Activated T-helper 17 cell treated with anti-CD3 and anti-CD28 coated beads, Interleukin-2, amount 50 U/mL, for 72 hours (primary cell): Measurements from ENCODE around the gene PDE4D. TPM values are rescaled to one million over a fixed set of nuclear protein-coding genes. Genes with fewer than 3 reads are reported as not detected.

Experiments used
- ATAC-seq: fragments of 150-1000 bp; cut with Tn5 transposase; replicated peaks from 2 replicates; pipeline ENCODE4 v1.10.0; 2021; ENCODE audit warnings: mild to moderate bottlenecking, moderate library complexity
- H3K27ac Mint-ChIP-seq: one replicate; pipeline ENCODE4 v1.8.0; 2022; ENCODE audit warnings: mixed read lengths
- H3K27me3 Mint-ChIP-seq: one replicate; pipeline ENCODE4 v1.8.0; 2022; ENCODE audit warnings: mixed read lengths
- H3K36me3 Mint-ChIP-seq: one replicate; pipeline ENCODE4 v1.8.0; 2022; ENCODE audit warnings: low read depth, mild to moderate bottlenecking, mixed read lengths
- H3K4me1 Mint-ChIP-seq: one replicate; pipeline ENCODE4 v1.8.0; 2022; ENCODE audit warnings: mixed read lengths
- H3K4me3 Mint-ChIP-seq: one replicate; pipeline ENCODE4 v1.8.0; 2022; ENCODE audit warnings: mild to moderate bottlenecking, mixed read lengths
- H3K9me3 Mint-ChIP-seq: one replicate; pipeline ENCODE4 v1.8.0; 2022; ENCODE audit warnings: mixed read lengths
- total RNA-seq, 2 donors: library from RNA; stranded (reverse); gene quantifications; one replicate each; pipeline ENCODE4 v1.2.3, GENCODE V29; 2022

The PDE4D gene
- total RNA-seq, 2 donors from 2014 or later = 68.9 to 125 TPM

DNA sequence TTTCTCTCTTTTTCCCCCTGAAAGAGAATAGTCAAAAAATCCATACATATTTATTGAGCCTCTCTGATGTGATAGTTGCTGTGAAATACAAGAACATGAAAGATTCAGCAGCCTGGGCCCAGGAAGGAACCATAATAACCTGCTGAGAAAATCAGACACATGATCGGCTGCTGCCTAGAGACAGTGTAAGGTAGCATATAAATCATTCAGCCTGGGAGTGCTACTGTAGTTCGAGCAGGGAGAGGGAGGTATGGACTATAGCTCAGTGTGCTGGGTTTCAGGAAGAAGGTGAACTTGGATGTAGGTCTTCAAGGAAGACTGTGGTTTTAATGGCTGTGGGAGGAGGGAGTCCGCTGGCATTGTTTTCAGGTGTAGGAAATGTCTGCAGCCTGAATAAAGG, 841.6 kb downstream of the PDE4D start:
- H3K4me3 Mint-ChIP-seq = no peak overlapping the region
- no peaks in the 10 kb centered on the region for H3K27me3 Mint-ChIP-seq
- H3K4me1 Mint-ChIP-seq = no peaks in the 10 kb centered on the region
- H3K9me3 Mint-ChIP-seq = no peaks in the 10 kb centered on the region
- no peak overlapping the region for H3K27ac Mint-ChIP-seq
- no peak for ATAC-seq
- H3K36me3 Mint-ChIP-seq = no peaks in the 10 kb centered on the region

DNA sequence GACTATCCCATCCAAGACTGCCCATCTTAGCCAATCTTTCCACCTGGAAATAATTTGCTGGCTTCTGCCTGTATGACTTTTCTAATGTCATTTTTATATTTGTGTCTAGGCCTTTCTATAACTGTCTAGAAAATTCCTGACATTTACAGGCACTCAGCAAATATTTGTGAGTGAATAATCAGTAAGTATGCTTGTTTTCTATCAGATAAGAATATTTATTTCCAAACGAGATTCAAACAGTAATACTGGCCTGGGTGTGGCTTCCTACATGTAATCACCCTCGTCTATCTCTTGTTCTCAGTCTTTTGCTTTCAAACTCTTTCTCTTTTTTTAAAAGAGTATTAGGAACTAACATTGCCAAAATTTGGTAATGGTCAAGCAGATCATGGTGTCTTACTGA, 844.4 kb downstream of the PDE4D start:
- Mint-ChIP-seq H3K4me3 (no peak overlapping the region), H3K36me3 (no peaks in the 10 kb centered on the region), H3K9me3 (no peaks in the 10 kb centered on the region), H3K27ac (no peak overlapping the region), H3K27me3 (no peaks in the 10 kb centered on the region), H3K4me1 (no peaks in the 10 kb centered on the region)
- no peak for ATAC-seq

DNA sequence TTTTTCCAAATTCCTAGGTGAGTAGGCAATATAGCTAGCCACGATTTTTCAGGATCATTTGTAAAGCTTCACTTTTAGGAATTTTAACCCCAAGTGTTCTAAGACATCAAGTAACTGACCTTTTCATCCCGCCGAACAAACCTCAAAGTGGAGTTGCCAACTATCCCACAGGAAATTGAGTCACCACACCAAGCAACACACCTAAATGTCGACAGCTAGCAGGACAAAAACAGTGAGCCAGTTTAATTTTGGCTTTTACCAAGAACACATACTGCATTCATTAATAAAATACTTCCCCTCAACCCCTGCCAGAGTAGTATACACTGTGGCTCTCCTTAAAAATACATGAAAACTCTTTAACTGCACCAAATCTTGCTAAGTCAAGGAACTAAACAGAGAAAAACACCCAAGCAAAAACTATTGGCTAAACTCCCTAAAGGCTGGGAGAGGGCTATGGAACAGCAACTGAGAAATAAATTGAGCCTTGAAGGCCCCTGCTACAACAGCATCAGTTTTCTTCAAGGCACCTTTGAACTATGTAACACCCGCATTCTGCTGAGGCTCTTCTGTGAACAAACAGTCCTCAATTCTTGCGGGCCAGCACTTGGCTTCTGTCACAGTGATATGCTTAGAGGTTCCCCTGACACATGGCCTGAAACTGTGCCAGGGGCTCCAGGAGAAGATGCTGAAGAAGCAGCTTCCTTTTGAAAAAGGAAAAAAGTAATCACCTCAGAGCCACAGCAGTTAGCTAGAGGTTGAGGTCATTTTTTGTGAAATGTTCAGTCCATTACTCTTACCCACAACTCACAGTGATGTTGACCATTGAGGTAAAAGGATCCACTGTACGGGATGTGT, 851.1 kb downstream of the PDE4D start:
- Mint-ChIP-seq H3K27me3 (no peaks in the 10 kb centered on the region), H3K36me3 (peaks cover 29% of the 10 kb centered on the region), H3K4me3 (peak overlapping the region; percentile 96), H3K9me3 (no peaks in the 10 kb centered on the region), H3K27ac (peak overlapping the region; percentile 79), H3K4me1 (peaks cover 18% of the 10 kb centered on the region)
- peak; percentile 20 for ATAC-seq

DNA sequence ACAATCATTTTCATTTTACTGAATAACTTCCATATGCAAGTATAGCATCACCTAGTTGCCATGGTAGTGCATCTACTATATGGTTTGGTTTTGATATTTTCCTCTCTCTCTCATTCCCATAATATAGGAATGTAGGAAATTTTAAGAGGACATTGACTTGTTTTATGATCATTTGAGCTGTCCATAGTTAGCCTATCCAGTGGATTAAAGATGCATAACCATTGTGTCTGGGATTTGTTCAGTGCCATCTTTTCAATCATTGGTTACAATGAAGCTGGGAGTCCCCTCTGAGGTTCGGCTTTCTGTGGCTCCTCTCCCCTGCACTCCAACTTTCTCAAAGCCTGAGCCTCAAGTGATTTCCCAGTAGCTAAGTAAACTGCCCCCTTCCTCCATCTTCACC, 852.2 kb downstream of the PDE4D start:
- no peaks in the 10 kb centered on the region for H3K9me3 Mint-ChIP-seq
- no peaks in the 10 kb centered on the region for H3K27me3 Mint-ChIP-seq
- peak overlapping the region; percentile 96 for H3K4me3 Mint-ChIP-seq
- peak overlapping the region; percentile 79 for H3K27ac Mint-ChIP-seq
- H3K36me3 Mint-ChIP-seq = peaks cover 39% of the 10 kb centered on the region
- H3K4me1 Mint-ChIP-seq = peaks cover 18% of the 10 kb centered on the region
- ATAC-seq = no peak

DNA sequence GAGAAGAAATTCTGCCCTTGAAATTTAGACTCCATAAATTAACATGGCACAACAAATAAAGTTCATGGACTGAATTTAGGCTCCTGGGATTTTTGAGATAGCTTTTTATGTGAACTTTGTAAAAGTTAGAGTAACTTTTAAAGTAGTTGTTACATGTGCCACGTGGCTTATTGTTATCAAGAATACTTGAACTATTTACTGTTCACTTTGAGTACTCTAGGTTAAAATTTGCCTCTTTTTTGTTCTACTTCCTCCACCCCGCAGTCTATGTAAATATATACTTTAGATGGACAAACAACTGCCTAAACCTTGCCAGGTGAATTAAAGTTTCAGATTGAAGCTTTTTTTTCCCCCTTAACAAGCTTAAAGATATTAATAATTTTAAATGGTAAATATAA, 852.7 kb downstream of the PDE4D start:
- no peaks in the 10 kb centered on the region for H3K9me3 Mint-ChIP-seq

DNA sequence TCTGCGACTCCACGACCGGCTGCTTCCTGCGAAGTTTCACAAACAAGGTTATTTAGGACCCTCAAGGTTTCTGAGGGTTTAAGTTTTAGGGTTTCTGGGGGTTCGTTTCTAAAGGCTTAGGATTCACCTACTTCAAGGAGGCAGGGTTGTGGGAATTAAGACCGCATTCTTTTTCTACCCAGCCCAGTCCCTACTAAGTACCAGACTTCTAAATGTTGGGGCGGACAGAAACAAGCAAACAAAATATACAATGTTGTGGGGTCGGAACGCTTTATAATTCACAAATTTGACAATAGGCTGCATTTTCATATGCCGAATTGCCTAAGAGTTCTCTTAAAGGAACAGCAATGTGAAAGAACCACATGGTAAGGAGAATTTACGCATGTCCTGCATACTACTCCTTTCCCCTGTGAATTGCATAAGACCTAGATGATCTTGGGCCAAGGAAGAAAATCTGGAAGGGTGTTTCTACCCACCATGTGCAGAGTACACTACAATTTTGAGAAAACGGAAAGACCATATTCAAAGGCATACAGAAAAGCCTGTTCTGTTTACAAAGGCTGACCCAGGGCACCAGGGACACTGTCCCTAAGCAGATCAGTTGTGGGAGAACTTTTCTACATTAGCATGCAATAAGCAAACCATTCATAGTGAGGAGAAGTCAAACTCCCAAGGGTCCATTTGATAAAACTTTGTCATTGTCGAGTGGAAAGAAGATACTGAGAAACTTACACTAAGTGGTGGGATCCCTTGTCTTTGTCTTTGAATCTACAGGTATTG, 853.3 kb downstream of the PDE4D start:
- no peak for ATAC-seq

More for the DNA sequence above, 852.7 kb downstream of the PDE4D start:
- peak overlapping the region; percentile 79 for H3K27ac Mint-ChIP-seq
- peaks cover 18% of the 10 kb centered on the region for H3K4me1 Mint-ChIP-seq
- H3K36me3 Mint-ChIP-seq = peaks cover 45% of the 10 kb centered on the region
- peak overlapping the region; percentile 96 for H3K4me3 Mint-ChIP-seq
- ATAC-seq = no peak
- no peaks in the 10 kb centered on the region for H3K27me3 Mint-ChIP-seq

DNA sequence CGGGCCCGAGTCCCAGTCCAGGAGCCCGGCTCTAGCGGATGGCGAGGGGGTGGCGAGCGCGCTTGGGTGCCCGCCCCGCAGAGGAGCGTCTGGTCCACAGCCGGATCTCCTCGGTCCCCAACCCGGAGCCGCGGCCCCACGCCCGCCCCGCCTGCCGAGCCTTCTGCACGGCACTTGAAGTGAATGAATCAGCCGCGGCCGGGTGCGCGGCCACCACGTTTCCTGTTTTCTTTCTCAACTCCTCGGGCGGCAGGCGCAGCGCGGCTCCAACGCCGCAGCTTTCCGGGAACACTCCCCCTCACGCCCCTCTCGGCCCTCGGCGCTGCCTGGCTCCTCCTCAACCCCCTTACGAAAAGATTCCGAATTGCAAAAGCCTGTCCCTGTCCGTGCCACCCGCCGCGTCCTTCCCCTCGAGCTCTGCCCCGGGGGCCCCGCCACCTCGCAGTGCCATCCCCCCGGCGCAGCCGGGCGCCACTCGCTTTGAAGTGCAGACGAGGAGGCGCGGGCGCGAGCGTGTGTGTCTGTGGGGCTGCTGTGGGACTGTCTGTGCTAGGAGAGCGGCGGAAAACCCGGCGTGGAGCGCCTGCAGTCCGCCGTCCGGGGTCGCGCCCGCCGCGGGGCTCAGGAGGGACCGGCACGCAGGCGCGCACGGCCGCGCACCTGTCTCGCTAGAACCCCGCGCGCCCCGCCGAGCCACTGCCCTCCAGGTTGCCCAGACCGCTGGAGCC, 854.1 kb downstream of the PDE4D start:
- H3K27me3 Mint-ChIP-seq = no peaks in the 10 kb centered on the region
- peak overlapping the region; percentile 96 for H3K4me3 Mint-ChIP-seq
- H3K27ac Mint-ChIP-seq = peak overlapping the region; percentile 90
- peak; percentile 77 for ATAC-seq
- no peaks in the 10 kb centered on the region for H3K9me3 Mint-ChIP-seq
- peaks cover 58% of the 10 kb centered on the region for H3K36me3 Mint-ChIP-seq
- peaks cover 18% of the 10 kb centered on the region for H3K4me1 Mint-ChIP-seq

More for the DNA sequence above, 853.3 kb downstream of the PDE4D start:
- no peaks in the 10 kb centered on the region for H3K27me3 Mint-ChIP-seq
- H3K4me3 Mint-ChIP-seq = peak overlapping the region; percentile 96
- peaks cover 18% of the 10 kb centered on the region for H3K4me1 Mint-ChIP-seq
- H3K36me3 Mint-ChIP-seq = peaks cover 51% of the 10 kb centered on the region
- H3K27ac Mint-ChIP-seq = peak overlapping the region; percentile 79
- no peaks in the 10 kb centered on the region for H3K9me3 Mint-ChIP-seq

DNA sequence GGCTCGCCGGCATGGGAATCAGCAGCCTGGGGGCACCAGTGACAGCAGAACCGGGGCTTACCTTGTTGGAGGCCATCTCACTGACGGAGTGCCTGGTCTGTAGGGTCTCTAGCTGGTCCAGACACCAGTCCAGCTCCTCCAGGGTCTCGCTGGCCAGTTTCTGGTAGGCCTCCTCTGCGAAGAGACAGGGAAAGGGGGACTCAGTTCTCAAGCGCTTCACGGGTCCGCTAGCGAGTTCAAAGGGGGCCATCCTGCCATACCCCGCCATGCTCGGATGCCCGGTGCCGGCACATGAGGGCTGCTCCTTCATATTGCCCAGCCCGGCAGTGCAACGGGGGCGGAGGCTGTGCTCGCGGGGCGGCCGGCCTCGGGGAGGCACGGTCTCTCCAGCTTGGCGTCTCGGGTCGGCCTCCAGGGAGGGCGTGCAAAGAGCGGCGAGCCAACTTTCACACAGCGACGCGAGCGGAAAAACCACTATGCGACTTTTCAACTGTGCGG, 854.7 kb downstream of the PDE4D start:
- Mint-ChIP-seq H3K27me3 (no peaks in the 10 kb centered on the region), H3K36me3 (peaks cover 64% of the 10 kb centered on the region), H3K27ac (peak overlapping the region; percentile 90), H3K9me3 (no peaks in the 10 kb centered on the region), H3K4me1 (peaks cover 18% of the 10 kb centered on the region), H3K4me3 (peak overlapping the region; percentile 96)
- peak; percentile 30 for ATAC-seq

DNA sequence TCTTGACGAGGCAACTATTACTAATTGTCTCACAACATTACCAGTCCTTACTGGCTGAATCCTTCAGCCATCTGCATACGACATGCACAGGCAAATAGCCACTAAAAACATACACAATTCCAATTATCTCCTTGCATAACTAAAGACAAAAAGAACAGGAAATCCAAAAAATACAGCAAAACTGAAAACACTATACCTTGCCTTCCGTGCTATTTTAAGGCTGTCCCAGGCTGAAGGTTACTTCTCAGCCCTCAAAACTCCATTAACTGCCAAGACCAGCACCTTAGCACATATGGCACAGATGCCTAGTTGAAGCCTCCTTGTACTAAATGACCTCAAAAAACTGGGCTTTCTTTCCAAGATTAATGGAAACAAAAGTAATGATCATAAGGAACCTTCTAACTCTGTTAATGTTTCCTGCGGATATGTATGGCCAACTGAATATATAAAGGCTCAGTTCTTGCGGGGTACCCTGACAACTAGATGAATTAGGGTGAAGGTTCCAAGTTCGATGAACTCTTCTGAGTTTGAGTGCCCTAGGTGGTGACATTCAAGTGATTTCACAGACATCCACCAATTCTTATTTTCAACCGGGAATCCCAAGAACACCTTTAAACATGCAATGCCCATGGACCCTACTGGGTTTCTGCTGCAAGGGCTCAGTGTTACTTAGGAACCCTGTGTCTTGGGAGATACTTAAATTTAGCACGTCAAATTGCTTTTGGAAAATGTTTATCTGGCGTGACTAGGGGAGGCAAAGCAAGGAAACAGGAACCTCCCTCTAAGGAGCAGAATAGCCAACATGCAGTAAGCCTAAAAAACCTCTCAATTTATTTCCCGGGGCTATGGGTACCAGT, 855.4 kb downstream of the PDE4D start:
- peak overlapping the region; percentile 96 for H3K4me3 Mint-ChIP-seq
- peaks cover 71% of the 10 kb centered on the region for H3K36me3 Mint-ChIP-seq
- no peaks in the 10 kb centered on the region for H3K27me3 Mint-ChIP-seq
- peaks cover 18% of the 10 kb centered on the region for H3K4me1 Mint-ChIP-seq
- peak overlapping the region; percentile 90 for H3K27ac Mint-ChIP-seq
- no peak for ATAC-seq
- no peaks in the 10 kb centered on the region for H3K9me3 Mint-ChIP-seq

DNA sequence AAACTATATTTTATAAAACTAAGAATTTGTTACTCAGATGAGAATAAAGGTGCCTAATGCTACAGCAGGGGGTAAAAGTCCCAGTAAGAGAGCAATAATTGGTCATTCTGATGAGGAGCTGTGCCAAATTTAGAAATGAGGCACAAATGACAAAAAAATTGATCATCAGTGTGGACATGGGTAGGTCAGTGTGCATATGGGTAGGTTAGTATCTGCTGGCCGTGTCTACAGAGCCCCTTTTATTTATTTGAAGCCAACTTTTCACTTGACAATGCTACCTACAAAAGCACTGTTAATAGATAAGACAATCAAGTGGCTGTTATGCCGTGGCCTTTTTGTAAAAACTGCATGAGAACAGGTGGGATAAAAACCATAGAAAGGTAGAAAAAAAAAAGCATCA, 856.1 kb downstream of the PDE4D start:
- H3K27me3 Mint-ChIP-seq = no peaks in the 10 kb centered on the region

DNA sequence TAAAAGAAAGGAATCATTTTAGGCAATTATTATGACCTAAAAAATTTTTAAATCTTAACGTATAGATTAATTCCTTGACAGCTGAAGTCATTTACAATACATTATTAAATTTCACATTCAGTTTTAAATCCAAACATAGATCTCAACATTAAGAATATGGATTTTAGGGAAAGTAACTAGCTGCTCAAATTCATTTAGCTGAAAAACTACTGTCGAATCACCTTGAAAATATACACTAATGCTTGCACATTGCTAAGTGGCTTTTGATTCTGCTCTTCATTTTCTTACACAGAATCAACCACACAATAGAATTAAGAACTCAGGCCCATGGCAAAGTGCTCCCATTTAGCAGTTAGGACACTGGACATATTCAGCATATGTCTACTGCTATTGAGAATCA, 856.5 kb downstream of the PDE4D start:
- ATAC-seq = no peak
- H3K27ac Mint-ChIP-seq = peak overlapping the region; percentile 90
- H3K36me3 Mint-ChIP-seq = peaks cover 82% of the 10 kb centered on the region
- no peaks in the 10 kb centered on the region for H3K27me3 Mint-ChIP-seq
- H3K4me3 Mint-ChIP-seq = peak overlapping the region; percentile 96
- H3K9me3 Mint-ChIP-seq = no peaks in the 10 kb centered on the region
- peaks cover 12% of the 10 kb centered on the region for H3K4me1 Mint-ChIP-seq

More for the DNA sequence above, 856.1 kb downstream of the PDE4D start:
- Mint-ChIP-seq H3K9me3 (no peaks in the 10 kb centered on the region), H3K36me3 (peaks cover 78% of the 10 kb centered on the region), H3K27ac (peak overlapping the region; percentile 90), H3K4me1 (peaks cover 16% of the 10 kb centered on the region), H3K4me3 (peak overlapping the region; percentile 96)
- ATAC-seq = no peak

DNA sequence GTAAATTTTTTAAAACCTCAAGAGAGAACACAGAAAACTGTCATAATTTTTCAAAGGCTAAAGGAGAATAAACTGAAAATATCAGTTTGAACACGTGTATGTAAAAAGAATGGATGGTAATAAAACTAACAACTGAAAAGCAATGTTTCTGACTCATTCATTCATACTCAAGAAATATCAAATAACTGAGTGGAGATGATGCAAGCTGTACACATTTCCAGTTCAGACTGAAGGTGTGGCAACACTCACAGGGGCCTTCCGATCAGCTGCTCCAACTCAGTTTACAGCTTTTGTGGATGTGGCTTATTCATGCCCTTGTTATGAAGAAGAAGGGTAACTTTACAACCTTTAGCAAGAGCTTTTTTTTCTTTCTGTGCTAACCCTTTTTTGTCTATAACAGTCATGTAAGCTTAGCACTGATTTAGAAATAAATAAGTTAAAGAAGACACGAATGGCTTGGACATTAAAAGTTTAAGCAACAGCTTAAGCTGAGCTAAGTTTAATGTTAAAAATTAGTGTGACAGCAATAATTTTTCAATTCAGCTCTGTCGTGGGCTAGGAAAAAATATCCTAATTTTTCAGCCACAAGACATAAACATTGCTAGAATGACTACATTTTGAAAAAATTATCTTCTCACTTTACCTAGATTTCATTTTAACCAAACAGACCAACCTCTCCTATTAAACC, 857.1 kb downstream of the PDE4D start:
- peaks cover 89% of the 10 kb centered on the region for H3K36me3 Mint-ChIP-seq
- H3K9me3 Mint-ChIP-seq = peaks cover 3% of the 10 kb centered on the region
- ATAC-seq = peak; percentile 54
- peak overlapping the region; percentile 90 for H3K27ac Mint-ChIP-seq
- H3K4me3 Mint-ChIP-seq = peak overlapping the region; percentile 96
- peaks cover 13% of the 10 kb centered on the region for H3K4me1 Mint-ChIP-seq
- no peaks in the 10 kb centered on the region for H3K27me3 Mint-ChIP-seq

DNA sequence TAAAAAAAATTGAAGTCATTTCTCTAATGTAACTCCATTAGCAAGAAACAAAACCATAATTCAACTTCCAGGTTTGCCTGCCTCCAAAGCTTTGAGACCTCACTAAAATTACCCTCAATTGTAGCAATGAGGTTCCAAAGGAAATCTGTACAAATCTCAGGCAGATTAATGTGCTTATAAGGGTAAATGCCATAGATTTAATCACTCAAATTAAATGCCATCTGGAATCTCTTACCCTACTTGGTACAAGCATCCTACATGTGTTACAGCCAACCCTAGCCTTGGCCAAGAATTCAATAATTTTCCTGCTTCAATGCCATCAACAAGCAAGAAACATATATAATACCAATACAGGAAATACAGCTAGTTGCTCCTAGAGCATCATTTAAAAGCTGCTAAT, 857.8 kb downstream of the PDE4D start:
- peak overlapping the region; percentile 90 for H3K27ac Mint-ChIP-seq
- no peak for ATAC-seq
- H3K9me3 Mint-ChIP-seq = peaks cover 3% of the 10 kb centered on the region
- H3K4me1 Mint-ChIP-seq = peaks cover 16% of the 10 kb centered on the region
- peaks cover 96% of the 10 kb centered on the region for H3K36me3 Mint-ChIP-seq
- H3K27me3 Mint-ChIP-seq = no peaks in the 10 kb centered on the region
- peak overlapping the region; percentile 96 for H3K4me3 Mint-ChIP-seq
